Measurements from ENCODE around the gene B4GAT1.
"Not testable (repeated sequence)": the region's sequence is repeated elsewhere in the genome, so short reads cannot be mapped to it uniquely, and the experiment has no call there.

Gene B4GAT1

DNA sequence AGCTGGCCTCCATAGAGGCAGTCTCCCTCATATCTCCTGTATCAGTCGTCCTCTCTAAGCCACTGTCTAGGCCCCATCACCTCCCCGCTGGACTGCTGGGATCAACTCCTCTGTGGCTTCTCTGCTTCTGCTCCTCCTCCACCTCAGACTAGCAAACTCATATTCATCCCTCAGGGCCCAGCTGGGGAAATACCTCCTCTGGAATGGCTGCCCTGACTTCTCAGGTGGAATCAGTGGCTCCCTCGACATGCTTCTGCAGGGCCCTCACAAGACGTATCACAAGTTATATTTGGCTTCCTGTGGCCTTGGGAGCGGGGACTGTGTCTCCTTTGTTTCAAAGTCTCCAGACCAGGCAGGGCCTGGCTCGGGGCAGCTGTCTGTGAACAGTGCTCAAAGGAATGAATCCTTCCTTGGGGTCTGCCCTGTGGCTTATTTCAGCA is 14.1 kb upstream of the B4GAT1 start:
- Histone ChIP-seq H3K9me3 (ENCODE audit: control insufficient read depth, insufficient read depth, low read depth, low read length) (no peaks in the 10 kb centered on the region), H3K36me3 (ENCODE audit: control insufficient read depth, insufficient read depth, low read length) (peaks cover 48% of the 10 kb centered on the region), H3K4me3 (ENCODE audit: low read depth, low read length) (no peak overlapping the region), H3K27ac (ENCODE audit: low read depth, low read length) (no peak overlapping the region), H3K9ac (ENCODE audit: low read length) (no peak overlapping the region), H3K4me1 (ENCODE audit: control insufficient read depth, insufficient read depth, low read length) (peaks cover 2% of the 10 kb centered on the region; the same call in 1 of the 2 replicates), H3K27me3 (ENCODE audit: control insufficient read depth, insufficient read depth, low read length) (no peaks in the 10 kb centered on the region)

- Histone ChIP-seq H3K9ac (ENCODE audit: low read length) (no peak overlapping the region), H3K4me3 (ENCODE audit: low read depth, low read length) (no peak overlapping the region), H3K36me3 (ENCODE audit: control insufficient read depth, insufficient read depth, low read length) (peaks cover 38% of the 10 kb centered on the region), H3K9me3 (ENCODE audit: control insufficient read depth, insufficient read depth, low read depth, low read length) (no peaks in the 10 kb centered on the region), H3K27ac (ENCODE audit: low read depth, low read length) (no peak overlapping the region), H3K4me1 (ENCODE audit: control insufficient read depth, insufficient read depth, low read length) (peaks cover 2% of the 10 kb centered on the region; the same call in 1 of the 2 replicates), H3K27me3 (ENCODE audit: control insufficient read depth, insufficient read depth, low read length) (no peaks in the 10 kb centered on the region)
Observed at GRCh38 chr11:66360406-66361073, 13.1 kb upstream of the B4GAT1 start.

DNA sequence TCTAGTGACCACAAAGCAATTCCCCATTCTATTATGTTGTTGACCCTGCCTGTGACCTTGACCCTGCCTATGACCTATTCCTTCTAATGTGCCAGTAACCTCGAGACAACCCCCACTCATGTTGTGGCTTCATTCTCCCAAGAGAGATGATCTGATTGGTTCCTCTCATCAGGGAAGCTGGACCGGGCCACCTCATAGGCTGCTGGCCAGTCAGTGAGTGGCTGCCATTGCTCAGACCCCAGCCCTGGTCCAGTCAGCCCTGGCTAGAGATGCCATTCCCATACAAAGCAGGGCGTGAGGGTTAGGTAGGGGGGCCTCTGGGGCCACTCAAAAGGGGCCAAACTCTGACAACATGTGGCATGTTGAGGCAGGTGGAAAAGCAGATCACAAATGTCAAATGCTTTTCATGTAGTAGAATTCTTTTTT is 12.2 kb upstream of the B4GAT1 start:
- Histone ChIP-seq H3K27ac (ENCODE audit: low read depth, low read length) (no peak overlapping the region), H3K4me1 (ENCODE audit: control insufficient read depth, insufficient read depth, low read length) (peaks cover 2% of the 10 kb centered on the region; the same call in 1 of the 2 replicates), H3K27me3 (ENCODE audit: control insufficient read depth, insufficient read depth, low read length) (no peaks in the 10 kb centered on the region), H3K9me3 (ENCODE audit: control insufficient read depth, insufficient read depth, low read depth, low read length) (no peaks in the 10 kb centered on the region), H3K9ac (ENCODE audit: low read length) (no peak overlapping the region), H3K36me3 (ENCODE audit: control insufficient read depth, insufficient read depth, low read length) (peaks cover 30% of the 10 kb centered on the region), H3K4me3 (ENCODE audit: low read depth, low read length) (no peak overlapping the region)

- not testable (repeated sequence) for H3K4me1 ChIP-seq (ENCODE audit: control insufficient read depth, insufficient read depth, low read length); H3K27ac ChIP-seq (ENCODE audit: low read depth, low read length); H3K36me3 ChIP-seq (ENCODE audit: control insufficient read depth, insufficient read depth, low read length); H3K4me3 ChIP-seq (ENCODE audit: low read depth, low read length); H3K27me3 ChIP-seq (ENCODE audit: control insufficient read depth, insufficient read depth, low read length); H3K9me3 ChIP-seq (ENCODE audit: control insufficient read depth, insufficient read depth, low read depth, low read length); H3K9ac ChIP-seq (ENCODE audit: low read length)
Observed at GRCh38 chr11:66350560-66351235, 3.3 kb upstream of the B4GAT1 start.

- H3K4me3 ChIP-seq (ENCODE audit: low read depth, low read length) = no peak overlapping the region
Observed at GRCh38 chr11:66349084-66349386, 1.6 kb upstream of the B4GAT1 start.

GRCh38 chr11:66346476-66347424 is 679 bp downstream of the B4GAT1 start:
- Histone ChIP-seq H3K4me1 (ENCODE audit: control insufficient read depth, insufficient read depth, low read length) (peaks cover 12% of the 10 kb centered on the region), H3K27ac (ENCODE audit: low read depth, low read length) (no peak overlapping the region), H3K27me3 (ENCODE audit: control insufficient read depth, insufficient read depth, low read length) (peaks cover 8% of the 10 kb centered on the region; the same call in 1 of the 2 replicates), H3K9me3 (ENCODE audit: control insufficient read depth, insufficient read depth, low read depth, low read length) (no peaks in the 10 kb centered on the region), H3K9ac (ENCODE audit: low read length) (peak overlapping the region; percentile 88), H3K4me3 (ENCODE audit: low read depth, low read length) (peak overlapping the region; percentile 100), H3K36me3 (ENCODE audit: control insufficient read depth, insufficient read depth, low read length) (peaks cover 4% of the 10 kb centered on the region)

More at GRCh38 chr11:66349084-66349386, 1.6 kb upstream of the B4GAT1 start:
- Histone ChIP-seq H3K9ac (ENCODE audit: low read length) (no peak overlapping the region), H3K4me1 (ENCODE audit: control insufficient read depth, insufficient read depth, low read length) (peaks cover 9% of the 10 kb centered on the region), H3K36me3 (ENCODE audit: control insufficient read depth, insufficient read depth, low read length) (peaks cover 3% of the 10 kb centered on the region; the same call in 1 of the 2 replicates), H3K9me3 (ENCODE audit: control insufficient read depth, insufficient read depth, low read depth, low read length) (no peaks in the 10 kb centered on the region), H3K27me3 (ENCODE audit: control insufficient read depth, insufficient read depth, low read length) (peaks cover 8% of the 10 kb centered on the region; the same call in 1 of the 2 replicates), H3K27ac (ENCODE audit: low read depth, low read length) (no peak overlapping the region)

- Histone ChIP-seq H3K4me1 (ENCODE audit: control insufficient read depth, insufficient read depth, low read length) (peaks cover 12% of the 10 kb centered on the region), H3K27me3 (ENCODE audit: control insufficient read depth, insufficient read depth, low read length) (peaks cover 8% of the 10 kb centered on the region; the same call in 1 of the 2 replicates), H3K27ac (ENCODE audit: low read depth, low read length) (no peak overlapping the region), H3K9ac (ENCODE audit: low read length) (no peak overlapping the region), H3K4me3 (ENCODE audit: low read depth, low read length) (peak overlapping the region; percentile 97), H3K36me3 (ENCODE audit: control insufficient read depth, insufficient read depth, low read length) (peaks cover 19% of the 10 kb centered on the region), H3K9me3 (ENCODE audit: control insufficient read depth, insufficient read depth, low read depth, low read length) (no peaks in the 10 kb centered on the region)
Observed at GRCh38 chr11:66345316-66345649, 2.1 kb downstream of the B4GAT1 start.

- Histone ChIP-seq H3K36me3 (ENCODE audit: control insufficient read depth, insufficient read depth, low read length) (peaks cover 24% of the 10 kb centered on the region), H3K4me1 (ENCODE audit: control insufficient read depth, insufficient read depth, low read length) (peaks cover 12% of the 10 kb centered on the region), H3K27ac (ENCODE audit: low read depth, low read length) (peak within 1 kb of the TSS; percentile 54; the same call in 1 of the 2 replicates), H3K9ac (ENCODE audit: low read length) (peak within 1 kb of the TSS; percentile 88), H3K27me3 (ENCODE audit: control insufficient read depth, insufficient read depth, low read length) (peaks cover 8% of the 10 kb centered on the region; the same call in 1 of the 2 replicates), H3K4me3 (ENCODE audit: low read depth, low read length) (peak within 1 kb of the TSS; percentile 97), H3K9me3 (ENCODE audit: control insufficient read depth, insufficient read depth, low read depth, low read length) (no peaks in the 10 kb centered on the region)
Observed at GRCh38 chr11:66344550-66345315, 2.7 kb downstream of the B4GAT1 start, which contains the start of gene BRMS1. TSS of gene BRMS1 (minus strand) at chr11:66345104. CDS start at chr11:66342234, 2,870 bp downstream.

DNA sequence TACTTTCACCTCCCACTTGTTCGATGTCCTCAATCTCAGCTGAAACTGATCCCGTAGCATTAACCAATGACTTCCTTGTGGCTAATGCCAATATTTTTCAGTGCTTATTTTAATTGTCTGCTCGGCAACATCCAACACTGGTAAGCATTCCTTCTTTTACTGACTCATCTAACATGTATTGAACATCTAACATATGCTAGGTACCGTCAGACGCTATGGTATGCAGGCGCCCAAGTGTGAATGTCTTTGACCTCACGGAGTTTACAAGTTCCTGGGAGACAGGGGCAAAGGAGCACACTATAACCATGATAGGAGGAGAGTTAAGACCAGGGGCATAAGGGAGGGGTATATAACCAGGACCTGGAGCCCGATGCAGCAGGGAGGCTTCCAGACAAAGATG is 4.3 kb downstream of the B4GAT1 start:
- peaks cover 37% of the 10 kb centered on the region for H3K36me3 ChIP-seq (ENCODE audit: control insufficient read depth, insufficient read depth, low read length)
- no peak overlapping the region for H3K27ac ChIP-seq (ENCODE audit: low read depth, low read length)
- H3K9me3 ChIP-seq (ENCODE audit: control insufficient read depth, insufficient read depth, low read depth, low read length) = no peaks in the 10 kb centered on the region
- H3K27me3 ChIP-seq (ENCODE audit: control insufficient read depth, insufficient read depth, low read length) = peaks cover 8% of the 10 kb centered on the region; the same call in 1 of the 2 replicates
- peaks cover 12% of the 10 kb centered on the region for H3K4me1 ChIP-seq (ENCODE audit: control insufficient read depth, insufficient read depth, low read length)
- no peak overlapping the region for H3K9ac ChIP-seq (ENCODE audit: low read length)
- H3K4me3 ChIP-seq (ENCODE audit: low read depth, low read length) = no peak overlapping the region

DNA sequence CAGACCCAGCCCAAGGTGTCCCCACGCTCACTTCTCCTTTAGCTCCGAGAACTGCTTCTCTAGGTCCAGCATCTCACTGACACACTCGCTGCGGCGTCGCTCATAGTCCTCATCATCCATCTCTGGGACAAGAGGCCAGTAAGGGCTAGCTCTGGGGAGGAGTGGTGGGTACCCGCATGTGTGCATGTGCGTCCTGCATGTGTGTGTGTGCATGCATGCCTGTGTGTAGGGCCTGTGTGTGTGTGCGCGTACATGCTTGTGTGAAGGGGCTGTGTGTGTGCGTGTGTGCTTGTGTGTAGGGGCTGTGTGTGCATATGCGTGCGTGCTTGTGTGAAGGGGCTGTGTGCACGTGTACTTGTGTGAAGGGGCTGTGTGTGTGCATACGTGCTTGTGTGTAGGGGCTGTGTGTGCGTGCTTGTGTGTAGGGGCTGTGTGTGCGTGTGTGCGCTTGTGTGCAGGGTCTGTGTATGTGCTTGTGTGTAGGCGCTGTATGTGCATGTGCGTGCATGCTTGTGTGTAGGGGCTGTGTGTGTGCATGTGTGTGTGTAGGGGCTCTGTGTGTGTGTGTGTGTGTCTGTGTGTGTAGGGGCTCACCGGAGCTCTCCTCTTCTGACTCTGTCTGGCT is 5.8 kb downstream of the B4GAT1 start:
- H3K27ac ChIP-seq (ENCODE audit: low read depth, low read length) = no peak overlapping the region
- H3K4me3 ChIP-seq (ENCODE audit: low read depth, low read length) = no peak overlapping the region
- H3K9ac ChIP-seq (ENCODE audit: low read length) = no peak overlapping the region
- H3K9me3 ChIP-seq (ENCODE audit: control insufficient read depth, insufficient read depth, low read depth, low read length) = no peaks in the 10 kb centered on the region
- H3K27me3 ChIP-seq (ENCODE audit: control insufficient read depth, insufficient read depth, low read length) = 0 out of 2 replicates have a peak, but pooled peaks cover under 1% of the 10 kb centered on the region
- peaks cover 17% of the 10 kb centered on the region for H3K4me1 ChIP-seq (ENCODE audit: control insufficient read depth, insufficient read depth, low read length)
- peaks cover 50% of the 10 kb centered on the region for H3K36me3 ChIP-seq (ENCODE audit: control insufficient read depth, insufficient read depth, low read length)
